ENCODE results near the gene SLC12A1. TPM values are rescaled to one million over a fixed set of nuclear protein-coding genes. Genes with fewer than 3 reads are reported as not detected.

SLC12A1 gene
- total RNA-seq, 1 donor from 2014 or later, result not detected

DNA sequence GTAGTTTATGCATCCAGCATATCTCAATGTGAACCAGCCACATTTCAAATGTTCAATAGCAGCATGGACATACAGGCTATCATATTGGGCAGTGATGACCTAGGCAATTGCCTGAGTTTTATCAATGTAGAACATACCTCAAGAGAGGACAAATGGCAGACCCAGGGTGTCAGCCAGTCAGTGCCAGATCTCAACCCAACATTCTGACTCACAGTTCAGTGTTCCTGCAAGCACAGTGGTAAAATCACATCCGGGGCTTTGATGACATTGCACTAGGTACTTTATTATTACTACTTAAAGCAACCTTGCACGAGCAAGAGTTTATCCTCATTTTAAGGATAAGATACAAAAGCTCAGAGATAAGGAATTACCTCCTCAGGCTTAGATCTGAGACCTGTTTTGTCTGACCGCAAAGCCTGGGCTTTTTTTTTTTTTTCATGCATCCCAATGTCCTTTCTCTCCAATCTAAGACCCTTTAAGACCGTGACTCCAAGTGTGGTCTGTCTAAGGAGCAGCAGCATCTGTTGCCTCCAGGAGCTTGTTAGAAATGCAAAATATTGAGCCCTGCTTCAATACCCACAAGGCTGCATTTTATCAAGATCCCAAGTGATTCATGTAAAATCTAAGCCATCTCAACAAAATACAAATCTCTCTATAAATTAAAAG lies 60.1 kb downstream of the SLC12A1 start:
- intact Hi-C loops (cut with micrococcal nuclease), result no loop called here
- Mint-ChIP-seq H3K4me3 (no peak overlapping the region), H3K27ac (no peak overlapping the region), H3K9me3 (no peaks in the 10 kb centered on the region), H3K4me1 (no peaks in the 10 kb centered on the region), H3K36me3 (ENCODE audit: low read depth) (no peaks in the 10 kb centered on the region), H3K27me3 (peaks cover 7% of the 10 kb centered on the region)
- ChIA-PET POLR2A (no interaction called here), CTCF (no interaction called here)
- no peak for ATAC-seq (ENCODE audit: low read depth)
- DNase-seq, result no peak
- TF ChIP-seq, protein P1, sequence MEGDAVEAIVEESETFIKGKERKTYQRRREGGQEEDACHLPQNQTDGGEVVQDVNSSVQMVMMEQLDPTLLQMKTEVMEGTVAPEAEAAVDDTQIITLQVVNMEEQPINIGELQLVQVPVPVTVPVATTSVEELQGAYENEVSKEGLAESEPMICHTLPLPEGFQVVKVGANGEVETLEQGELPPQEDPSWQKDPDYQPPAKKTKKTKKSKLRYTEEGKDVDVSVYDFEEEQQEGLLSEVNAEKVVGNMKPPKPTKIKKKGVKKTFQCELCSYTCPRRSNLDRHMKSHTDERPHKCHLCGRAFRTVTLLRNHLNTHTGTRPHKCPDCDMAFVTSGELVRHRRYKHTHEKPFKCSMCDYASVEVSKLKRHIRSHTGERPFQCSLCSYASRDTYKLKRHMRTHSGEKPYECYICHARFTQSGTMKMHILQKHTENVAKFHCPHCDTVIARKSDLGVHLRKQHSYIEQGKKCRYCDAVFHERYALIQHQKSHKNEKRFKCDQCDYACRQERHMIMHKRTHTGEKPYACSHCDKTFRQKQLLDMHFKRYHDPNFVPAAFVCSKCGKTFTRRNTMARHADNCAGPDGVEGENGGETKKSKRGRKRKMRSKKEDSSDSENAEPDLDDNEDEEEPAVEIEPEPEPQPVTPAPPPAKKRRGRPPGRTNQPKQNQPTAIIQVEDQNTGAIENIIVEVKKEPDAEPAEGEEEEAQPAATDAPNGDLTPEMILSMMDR (IDR thresholded peaks at IDR 0.05), result no peak

- H3K27ac Mint-ChIP-seq, result no peak overlapping the region
- H3K27me3 Mint-ChIP-seq, result peaks cover 7% of the 10 kb centered on the region
- no peaks in the 10 kb centered on the region for H3K36me3 Mint-ChIP-seq (ENCODE audit: low read depth)
- no peak overlapping the region for H3K4me3 Mint-ChIP-seq
- no peaks in the 10 kb centered on the region for H3K9me3 Mint-ChIP-seq
- DNase-seq, result no peak
- intact Hi-C loops (cut with micrococcal nuclease), result no loop called here
- POLR2A ChIA-PET, result interaction anchor here (0.6 kb wide), 1 partner anchor 913 kb away, joined by 7 read pairs; no protein-coding TSS in a partner anchor
- H3K4me1 Mint-ChIP-seq, result no peaks in the 10 kb centered on the region
- TF ChIP-seq, protein P1 (IDR thresholded peaks at IDR 0.05), result no peak
- CTCF ChIA-PET, result no interaction called here
- no peak for ATAC-seq (ENCODE audit: low read depth)
These were observed 61.7 kb downstream of the SLC12A1 start for GRCh38 chr15:48267766-48268165.

DNA sequence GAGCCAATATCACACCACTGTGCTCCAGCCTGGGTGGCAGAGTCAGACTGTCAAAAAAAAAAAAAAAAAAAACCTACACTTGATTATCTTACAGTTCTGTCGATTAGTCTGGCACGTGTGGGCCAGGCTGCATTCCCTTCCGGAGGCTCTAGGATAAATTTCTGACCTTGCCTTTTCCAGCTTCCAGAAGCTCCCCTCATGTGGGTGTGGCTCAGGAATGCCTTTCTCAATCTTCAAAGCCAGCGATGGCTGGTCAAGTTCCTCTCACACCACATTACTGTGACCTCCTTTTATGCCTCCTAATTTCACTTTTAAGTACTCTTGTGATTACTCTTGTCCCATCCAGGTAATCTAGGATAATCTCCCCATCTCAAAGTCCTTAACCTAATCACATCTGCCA lies 66.9 kb downstream of the SLC12A1 start:
- Mint-ChIP-seq H3K4me3 (no peak overlapping the region), H3K36me3 (ENCODE audit: low read depth) (no peaks in the 10 kb centered on the region), H3K9me3 (no peaks in the 10 kb centered on the region), H3K27me3 (peaks cover 8% of the 10 kb centered on the region), H3K4me1 (no peaks in the 10 kb centered on the region), H3K27ac (no peak overlapping the region)
- no peak for DNase-seq
- CTCF ChIA-PET, result no interaction called here
- POLR2A ChIA-PET, result no interaction called here
- no peak for ATAC-seq (ENCODE audit: low read depth)
- TF ChIP-seq, protein P1 (IDR thresholded peaks at IDR 0.05), result no peak
- intact Hi-C loops (cut with micrococcal nuclease), result no loop called here

DNA sequence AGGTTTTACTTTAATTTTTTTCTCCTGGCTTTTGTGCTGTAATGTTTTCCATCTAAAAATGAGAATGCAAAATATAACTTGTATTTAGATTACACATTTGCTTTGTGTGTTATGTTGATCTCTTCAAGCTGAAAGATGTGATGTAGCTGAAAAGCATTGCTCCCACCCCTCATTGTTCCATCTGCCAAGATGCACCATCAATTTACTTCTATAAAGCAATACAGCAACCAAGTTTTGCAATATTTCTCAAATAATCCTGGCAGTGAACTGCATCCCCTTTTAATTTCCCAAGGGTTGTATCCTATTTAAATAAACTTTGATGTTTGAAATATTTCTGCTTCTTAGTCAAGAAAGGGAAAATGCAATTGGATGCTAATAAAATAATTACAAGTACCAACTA lies 72.6 kb downstream of the SLC12A1 start:
- DNase-seq (no peak), ATAC-seq (ENCODE audit: low read depth) (no peak)
- POLR2A ChIA-PET, result no interaction called here
- Mint-ChIP-seq H3K4me3 (no peak overlapping the region), H3K4me1 (no peaks in the 10 kb centered on the region), H3K27ac (no peak overlapping the region), H3K9me3 (no peaks in the 10 kb centered on the region), H3K36me3 (ENCODE audit: low read depth) (no peaks in the 10 kb centered on the region), H3K27me3 (peaks cover 7% of the 10 kb centered on the region)
- CTCF ChIA-PET, result no interaction called here
- intact Hi-C loops (cut with micrococcal nuclease), result no loop called here
- TF ChIP-seq, protein P1 (IDR thresholded peaks at IDR 0.05), result no peak

GRCh38 chr15:48279608-48280007 lies 73.5 kb downstream of the SLC12A1 start:
- Mint-ChIP-seq H3K4me1 (no peaks in the 10 kb centered on the region), H3K27ac (no peak overlapping the region), H3K9me3 (no peaks in the 10 kb centered on the region), H3K27me3 (peaks cover 7% of the 10 kb centered on the region), H3K36me3 (ENCODE audit: low read depth) (no peaks in the 10 kb centered on the region), H3K4me3 (no peak overlapping the region)
- ATAC-seq (ENCODE audit: low read depth) (no peak), DNase-seq (no peak)
- intact Hi-C loops (cut with micrococcal nuclease), result no loop called here
- POLR2A ChIA-PET, result no interaction called here
- TF ChIP-seq, protein P1 (IDR thresholded peaks at IDR 0.05), result no peak
- CTCF ChIA-PET, result no interaction called here
